ENCODE data around the gene TNIP2.
A peak's percentile ranks its signal among the peaks of the same experiment; 100 is the strongest.
"Not testable (repeated sequence)": the region's sequence is repeated elsewhere in the genome, so short reads cannot be mapped to it uniquely, and the experiment has no call there.

The TNIP2 gene

GRCh38 chr4:2771264-2771663, 15.1 kb upstream of the TNIP2 start:
- no peak for DNase-seq (ENCODE audit: low read depth in 1 of 2, low spot score in 1 of 2)

- DNase-seq (ENCODE audit: low read depth in 1 of 2, low spot score in 1 of 2) = no peak
Observed at GRCh38 chr4:2768921-2769336, 12.8 kb upstream of the TNIP2 start.

DNA sequence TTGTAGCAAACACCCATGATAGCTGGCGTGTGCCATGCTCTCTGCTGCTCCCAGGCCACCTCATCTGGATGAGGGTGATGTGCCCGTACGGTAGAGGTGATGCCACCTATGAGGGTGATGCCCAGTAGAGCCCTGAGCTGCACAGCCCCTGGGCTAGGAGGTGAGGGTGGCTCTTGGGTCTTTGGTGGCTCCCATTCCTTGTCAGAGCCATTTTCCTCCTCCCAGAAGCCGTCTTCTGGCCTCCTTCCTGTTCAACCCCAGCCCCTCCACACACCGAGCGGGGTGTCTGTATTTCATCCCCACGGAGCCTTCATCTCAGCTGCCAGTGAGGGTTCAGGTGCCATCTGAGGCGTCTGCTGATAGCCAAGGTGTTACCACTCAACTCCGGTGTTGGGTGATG, 12.0 kb upstream of the TNIP2 start:
- no peak for DNase-seq (ENCODE audit: low read depth in 1 of 2, low spot score in 1 of 2)

DNA sequence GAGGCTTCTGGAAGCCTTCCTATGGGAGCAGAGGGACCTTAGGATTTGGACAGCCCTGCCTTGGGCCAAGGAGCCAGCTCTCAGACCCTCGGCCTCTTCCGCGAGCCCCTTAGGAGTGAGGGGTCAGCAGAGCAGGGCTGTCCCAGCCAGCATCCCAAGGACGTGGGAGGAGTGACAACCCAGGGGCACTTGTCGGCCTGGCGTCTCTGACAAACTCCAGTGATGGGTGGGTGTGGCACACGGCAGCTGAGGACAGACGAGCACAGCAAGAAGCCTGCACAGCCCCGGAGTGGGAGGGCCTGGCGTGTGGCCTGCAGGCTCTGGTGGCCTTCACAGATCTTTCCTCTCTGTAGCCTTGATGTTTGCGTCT, 11.6 kb upstream of the TNIP2 start:
- no peak for DNase-seq (ENCODE audit: low read depth in 1 of 2, low spot score in 1 of 2)

DNA sequence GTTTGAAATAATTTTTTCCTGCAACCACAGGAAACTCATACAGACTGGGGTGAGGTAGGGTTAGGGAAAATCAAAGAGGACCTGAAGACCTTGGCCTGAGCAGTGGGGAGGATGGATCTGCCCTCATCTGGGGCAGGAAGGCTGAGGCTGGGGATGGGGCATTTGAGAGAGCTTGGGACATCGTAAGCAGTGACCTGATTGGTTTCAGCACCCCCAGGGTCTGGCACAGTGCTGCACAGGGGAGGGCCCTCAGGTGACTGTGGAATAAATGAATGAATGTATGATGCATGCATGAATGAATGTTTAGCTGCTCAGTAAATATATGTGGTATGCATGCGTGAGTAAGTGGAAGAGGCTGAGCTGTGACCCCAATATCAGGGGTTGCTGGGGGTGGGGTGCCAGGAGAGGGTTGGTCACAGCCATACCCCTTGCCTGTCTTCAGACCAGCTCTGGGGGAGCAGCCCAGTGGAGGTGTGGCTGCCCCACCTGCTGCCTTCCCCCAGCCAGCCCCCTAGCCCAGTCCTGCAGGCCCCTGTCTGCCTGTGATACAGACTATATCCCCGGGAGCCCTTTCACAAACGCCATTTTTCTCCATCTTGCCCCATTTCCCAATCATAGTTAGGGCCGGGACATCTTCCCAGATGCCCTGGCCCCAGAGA, 11.0 kb upstream of the TNIP2 start:
- no peak for DNase-seq (ENCODE audit: low read depth in 1 of 2, low spot score in 1 of 2)

GRCh38 chr4:2765832-2766526, 9.8 kb upstream of the TNIP2 start:
- no peak for DNase-seq (ENCODE audit: low read depth in 1 of 2, low spot score in 1 of 2)

DNA sequence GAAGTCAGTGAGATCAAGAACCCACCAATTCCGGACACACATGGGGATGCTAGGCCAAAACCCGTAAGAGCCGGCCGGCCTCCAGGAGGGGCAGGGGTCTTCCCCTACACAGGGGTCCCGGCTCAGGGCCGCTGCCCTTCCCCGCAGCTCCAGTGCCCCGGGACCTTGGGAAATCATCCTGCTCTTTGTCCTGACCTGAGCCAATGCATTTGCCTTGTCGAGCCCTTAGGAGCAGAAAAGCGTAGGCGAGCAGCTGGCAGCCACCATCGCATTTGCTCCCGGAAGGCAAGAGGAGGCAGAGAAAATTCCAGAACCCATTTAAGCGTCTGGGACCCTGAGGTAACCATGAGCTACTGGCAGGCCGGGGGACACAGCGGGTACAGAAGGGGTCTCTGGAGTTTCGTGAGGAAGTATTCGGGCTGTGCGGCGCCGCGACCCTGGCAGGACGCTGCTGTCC, 7.4 kb upstream of the TNIP2 start:
- DNase-seq (ENCODE audit: low read depth in 1 of 2, low spot score in 1 of 2) = no peak

GRCh38 chr4:2762486-2763370, 6.6 kb upstream of the TNIP2 start:
- not testable (repeated sequence) for DNase-seq (ENCODE audit: low read depth in 1 of 2, low spot score in 1 of 2)

DNA sequence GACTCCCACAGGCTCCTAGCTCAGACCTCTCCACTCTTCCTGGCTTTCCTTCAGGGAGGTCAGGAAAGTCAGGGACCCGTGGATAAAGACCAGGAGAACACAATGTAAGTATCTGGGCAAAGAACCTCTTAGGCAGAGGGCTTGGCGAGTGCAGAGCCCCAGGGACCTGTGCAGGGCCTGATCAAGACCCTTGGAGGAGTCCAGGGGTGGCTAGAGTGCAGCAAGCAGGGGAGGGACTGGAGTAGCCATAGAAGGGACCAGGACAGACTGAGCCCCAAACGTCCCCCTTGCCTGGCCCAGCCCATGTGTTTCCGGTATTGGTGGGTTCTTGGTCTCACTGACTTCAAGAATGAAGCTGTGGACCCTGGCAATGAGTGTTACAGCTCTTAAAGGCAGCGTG, 5.9 kb upstream of the TNIP2 start:
- no peak for DNase-seq (ENCODE audit: low read depth in 1 of 2, low spot score in 1 of 2)

- DNase-seq (ENCODE audit: low read depth in 1 of 2, low spot score in 1 of 2) = no peak
Observed at GRCh38 chr4:2761035-2761923, 5.1 kb upstream of the TNIP2 start.

GRCh38 chr4:2757426-2757825, 1.3 kb upstream of the TNIP2 start:
- no peak for DNase-seq (ENCODE audit: low read depth in 1 of 2, low spot score in 1 of 2)

DNA sequence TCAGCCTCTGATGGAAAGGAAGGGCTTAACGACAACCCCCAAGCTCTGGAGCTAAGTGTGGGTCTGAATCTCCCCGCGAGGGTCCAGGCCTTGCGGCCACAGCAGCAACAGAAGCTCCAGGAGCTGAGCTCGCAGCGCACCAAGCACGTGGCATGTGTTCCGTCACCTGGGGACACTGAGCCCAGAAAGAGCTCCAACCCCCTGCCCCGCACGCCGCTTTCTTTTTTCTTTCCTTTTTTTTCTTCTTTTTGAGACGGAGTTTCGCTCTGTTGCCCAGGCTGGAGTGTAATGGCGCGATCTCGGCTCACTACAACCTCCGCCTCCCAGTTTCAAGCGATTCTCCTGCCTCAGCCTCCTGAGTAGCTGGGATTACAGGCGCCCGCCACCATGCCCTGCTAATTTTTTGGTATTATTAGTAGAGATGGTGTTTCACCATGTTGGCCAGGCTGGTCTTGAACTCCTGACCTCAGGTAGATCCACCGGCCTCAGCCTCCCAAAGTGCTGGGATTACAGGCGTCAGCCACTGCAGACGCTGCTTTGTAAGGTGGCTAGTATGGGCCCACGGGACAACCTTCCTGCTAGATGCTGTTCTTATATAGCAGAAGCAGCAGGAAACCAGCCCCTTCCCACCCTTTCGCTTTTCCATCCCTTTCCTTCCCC, 685 bp upstream of the TNIP2 start:
- DNase-seq (ENCODE audit: low read depth in 1 of 2, low spot score in 1 of 2) = no peak

DNA sequence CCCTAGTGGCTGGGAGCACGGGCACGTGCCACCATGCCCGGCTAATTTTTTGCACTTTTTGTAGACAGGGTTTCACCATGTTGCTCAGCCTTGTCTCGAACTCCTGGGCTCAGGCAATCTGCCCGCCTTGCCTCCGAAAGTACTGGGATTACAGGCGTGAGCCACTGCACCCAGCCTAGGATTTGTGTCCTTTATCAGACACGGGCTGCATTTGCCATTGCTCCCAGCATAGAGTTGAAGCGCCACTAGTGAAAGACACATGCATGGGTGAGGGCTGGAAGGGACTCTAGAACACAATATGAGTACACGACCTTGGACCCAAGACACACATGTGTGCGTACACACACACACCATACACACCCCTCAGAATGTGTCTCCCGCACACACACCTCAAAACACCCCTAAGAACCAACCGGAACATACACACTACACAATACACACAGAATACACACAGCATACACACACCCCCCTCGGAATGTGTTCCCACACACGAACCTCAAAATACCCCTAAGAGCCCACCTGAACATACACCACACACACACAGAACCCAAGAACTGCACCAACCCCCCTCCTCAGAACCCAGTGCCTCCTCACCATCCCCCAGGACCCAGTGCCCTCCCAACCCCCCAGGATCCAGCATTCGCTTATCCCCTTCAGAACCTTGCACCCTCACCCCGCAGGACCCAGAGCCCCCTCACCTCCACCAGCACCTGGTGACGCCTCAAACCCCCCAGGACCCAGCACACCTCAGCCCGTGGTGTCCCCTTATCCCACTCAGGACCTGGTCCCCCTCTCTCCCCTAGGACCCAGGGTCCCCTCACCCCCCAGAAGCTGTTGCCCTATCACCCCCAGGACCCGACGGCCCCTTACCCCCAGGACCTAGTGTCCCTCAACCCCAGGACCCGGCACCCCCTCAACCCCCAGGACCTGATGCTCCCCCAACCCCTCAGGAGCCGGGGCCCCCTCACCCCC, 1.0 kb downstream of the TNIP2 start:
- DNase-seq (ENCODE audit: low read depth in 1 of 2, low spot score in 1 of 2) = no peak

DNA sequence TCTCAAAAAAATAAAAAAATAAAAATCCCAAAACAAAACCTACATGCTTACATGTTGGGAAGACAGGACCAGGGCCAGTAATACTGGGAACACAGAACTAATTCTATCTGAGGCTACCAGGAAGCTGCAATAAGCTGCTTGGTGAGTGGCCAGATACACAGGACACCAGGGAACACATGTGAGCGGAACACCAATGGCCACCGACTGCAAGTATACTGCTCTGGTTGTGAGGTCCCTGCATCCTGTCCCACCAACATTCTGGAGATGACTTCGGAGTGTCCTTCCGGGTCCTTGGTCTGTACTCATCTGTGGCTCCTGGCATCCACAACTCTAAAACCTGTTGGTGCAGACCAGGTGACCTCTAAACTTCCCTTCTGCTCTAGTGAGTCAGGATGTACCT, 2.7 kb downstream of the TNIP2 start:
- DNase-seq (ENCODE audit: low read depth in 1 of 2, low spot score in 1 of 2) = no peak

- DNase-seq (ENCODE audit: low read depth in 1 of 2, low spot score in 1 of 2) = no peak
Observed at GRCh38 chr4:2750719-2751605, 5.2 kb downstream of the TNIP2 start.

- no peak for DNase-seq (ENCODE audit: low read depth in 1 of 2, low spot score in 1 of 2)
Observed at GRCh38 chr4:2746891-2747695, 9.0 kb downstream of the TNIP2 start.

DNA sequence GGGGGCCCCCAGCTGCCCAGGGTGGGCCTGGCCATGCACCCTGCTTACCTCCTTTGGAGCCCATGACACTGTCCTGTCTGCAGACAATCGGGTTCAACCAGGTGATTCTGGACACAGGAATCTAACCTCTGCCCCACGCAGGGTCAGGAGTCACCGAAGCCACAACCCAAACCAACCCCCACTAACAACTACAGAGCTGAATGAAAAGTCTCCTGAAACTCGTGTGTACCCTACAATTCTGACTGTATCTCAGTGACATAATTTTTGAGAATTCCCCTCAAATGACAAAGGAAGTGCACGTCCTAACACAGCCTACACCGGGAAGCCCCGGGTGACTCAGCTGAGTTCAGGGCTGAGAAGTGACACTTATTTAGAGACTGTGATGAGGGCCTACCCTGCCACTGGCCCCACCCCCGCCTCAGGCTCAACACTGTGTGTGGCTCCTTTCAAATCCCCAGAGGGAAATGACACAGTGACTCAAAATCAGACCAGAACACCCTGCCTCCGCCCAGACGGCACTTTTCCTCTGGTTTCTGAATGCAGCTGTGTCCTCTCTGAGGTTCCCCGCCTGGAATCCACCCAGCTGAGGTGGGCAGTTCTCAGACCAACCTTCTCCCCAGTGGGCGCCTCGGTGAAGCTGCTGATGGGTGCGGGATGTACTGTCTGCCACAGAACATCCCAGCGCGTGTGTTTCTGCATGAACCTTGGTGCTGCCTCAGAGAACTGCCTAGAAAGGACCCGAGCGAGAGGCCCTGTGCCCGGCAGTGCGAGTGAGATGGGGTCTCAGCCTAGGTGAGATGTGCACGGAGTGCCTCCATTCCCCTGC, 9.9 kb downstream of the TNIP2 start:
- DNase-seq (ENCODE audit: low read depth in 1 of 2, low spot score in 1 of 2) = peak; percentile 68 to 87
